Measurements from ENCODE around the gene AGK.
A peak's percentile ranks its signal among the peaks of the same experiment; 100 is the strongest.
"Not testable (repeated sequence)": the region's sequence is repeated elsewhere in the genome, so short reads cannot be mapped to it uniquely, and the experiment has no call there.

Gene AGK

DNA sequence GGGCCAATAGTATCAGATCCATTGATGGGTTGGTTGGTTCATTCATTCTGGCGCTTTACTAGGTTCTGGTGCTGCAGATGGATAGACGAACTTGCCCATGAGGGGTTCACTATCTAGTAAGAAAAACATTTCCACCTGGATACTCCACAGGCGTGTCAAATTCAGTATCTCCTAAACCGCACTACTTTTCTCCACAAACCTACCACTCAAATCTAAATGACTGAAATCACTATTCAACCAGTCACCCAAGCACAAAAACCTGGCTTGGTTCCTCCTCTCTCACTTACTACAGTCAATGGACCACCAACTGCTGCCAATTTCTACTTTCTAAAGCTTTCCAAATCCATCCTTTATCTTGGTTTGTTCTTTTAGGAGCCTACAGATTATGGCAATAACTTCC is 572 bp downstream of the AGK start:
- no peak for DNase-seq (ENCODE audit: low read depth, low spot score)

- DNase-seq (ENCODE audit: low read depth, low spot score) = no peak
Measured at GRCh38 chr7:141557360-141557759, 6.2 kb downstream of the AGK start.

DNA sequence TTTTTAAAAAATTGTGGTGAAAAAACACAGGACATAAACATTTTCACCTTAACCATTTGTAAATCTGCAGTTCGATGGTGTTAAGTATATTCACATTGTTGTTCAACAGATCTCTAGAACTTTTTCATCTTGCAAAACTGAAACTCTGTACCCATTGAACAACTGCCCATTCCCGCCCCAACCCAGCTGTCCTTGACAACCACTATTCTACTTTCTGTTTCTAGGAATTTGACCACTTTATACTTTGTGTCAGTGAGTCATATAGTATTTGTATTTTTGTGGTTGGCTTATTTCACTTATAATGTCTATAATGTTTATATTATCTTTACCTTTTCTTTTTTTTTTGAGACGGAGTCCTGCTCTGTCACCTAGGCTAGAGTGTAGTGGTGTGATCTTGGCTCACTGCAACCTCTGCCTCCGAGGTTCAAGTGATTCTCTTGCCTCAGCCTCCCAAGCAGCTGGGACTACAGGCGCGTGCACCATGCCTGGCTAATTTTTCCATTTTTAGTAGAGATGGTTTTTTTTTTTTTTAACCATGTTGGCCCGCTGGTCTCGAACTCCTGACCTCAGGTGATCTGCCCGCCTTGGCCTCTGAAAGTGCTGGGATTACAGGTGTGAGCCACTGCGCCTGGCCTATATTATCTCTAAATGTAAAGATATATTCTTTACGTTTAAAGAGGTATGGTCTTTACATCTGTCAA is 6.8 kb downstream of the AGK start:
- DNase-seq (ENCODE audit: low read depth, low spot score) = not testable (repeated sequence)

- no peak for DNase-seq (ENCODE audit: low read depth, low spot score)
Measured at GRCh38 chr7:141558544-141559183, 7.5 kb downstream of the AGK start.

GRCh38 chr7:141559961-141560360 is 8.8 kb downstream of the AGK start:
- DNase-seq (ENCODE audit: low read depth, low spot score) = no peak

DNA sequence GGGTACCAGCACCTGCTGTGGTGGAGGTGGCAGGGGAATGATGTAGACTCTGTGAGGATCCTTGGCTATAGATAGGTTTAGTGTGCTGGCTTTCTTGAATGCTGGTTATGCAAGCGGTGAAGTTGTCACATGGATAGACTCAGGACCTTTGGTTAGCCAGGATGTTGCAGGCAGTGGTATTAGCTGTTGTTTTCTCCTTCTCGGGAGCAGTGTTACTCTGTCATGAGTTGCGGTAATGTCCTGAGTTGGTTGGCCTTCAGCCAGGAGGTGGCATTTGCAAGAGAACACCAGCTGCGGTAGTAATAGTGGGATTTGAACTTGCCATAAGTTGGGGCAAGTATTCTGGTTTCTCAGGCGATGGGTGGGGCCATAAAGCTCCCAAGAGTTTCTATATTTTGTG is 10.8 kb downstream of the AGK start:
- DNase-seq (ENCODE audit: low read depth, low spot score) = no peak

DNA sequence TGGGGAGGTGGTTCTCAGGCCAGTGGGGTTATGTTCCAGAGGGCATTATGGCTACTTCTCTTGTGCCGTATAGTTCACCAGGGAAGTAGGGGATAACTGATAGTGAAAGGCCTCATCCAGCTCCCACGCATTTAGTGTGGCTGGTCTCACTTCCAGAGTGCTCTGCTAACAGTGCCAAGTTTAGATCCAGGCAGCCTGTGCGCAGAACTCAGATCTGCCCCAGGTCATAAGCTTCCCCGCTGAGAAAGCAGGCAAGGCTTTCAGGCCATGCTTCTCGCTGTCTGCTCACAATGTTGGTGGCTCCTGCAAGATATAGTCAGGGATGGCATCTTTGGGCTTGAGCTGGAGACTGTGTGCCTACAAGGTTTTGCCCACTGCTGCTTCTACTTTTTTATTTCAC is 11.3 kb downstream of the AGK start:
- DNase-seq (ENCODE audit: low read depth, low spot score) = no peak

DNA sequence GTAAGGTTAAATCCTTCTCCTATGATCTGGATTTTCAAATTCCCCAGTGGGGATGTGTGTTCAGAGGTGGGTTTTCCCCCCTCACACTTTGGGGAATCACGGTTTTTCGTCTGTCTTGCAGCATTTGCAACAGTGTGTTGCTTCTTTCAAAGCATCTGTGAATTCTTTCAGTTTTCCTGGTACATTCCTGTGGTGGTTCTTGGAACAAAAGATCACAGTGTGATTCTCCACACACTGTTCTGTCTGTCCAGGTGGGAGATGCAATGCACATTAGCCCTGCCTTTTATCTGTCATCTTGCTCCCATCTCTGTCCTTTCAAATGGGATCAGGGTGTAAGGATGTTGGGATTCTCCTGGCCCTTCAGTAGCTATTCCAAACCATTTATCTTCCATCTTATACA is 11.8 kb downstream of the AGK start:
- no peak for DNase-seq (ENCODE audit: low read depth, low spot score)

- peak; percentile 27 for DNase-seq (ENCODE audit: low read depth, low spot score)
Measured at GRCh38 chr7:141563956-141564623, 12.9 kb downstream of the AGK start.

DNA sequence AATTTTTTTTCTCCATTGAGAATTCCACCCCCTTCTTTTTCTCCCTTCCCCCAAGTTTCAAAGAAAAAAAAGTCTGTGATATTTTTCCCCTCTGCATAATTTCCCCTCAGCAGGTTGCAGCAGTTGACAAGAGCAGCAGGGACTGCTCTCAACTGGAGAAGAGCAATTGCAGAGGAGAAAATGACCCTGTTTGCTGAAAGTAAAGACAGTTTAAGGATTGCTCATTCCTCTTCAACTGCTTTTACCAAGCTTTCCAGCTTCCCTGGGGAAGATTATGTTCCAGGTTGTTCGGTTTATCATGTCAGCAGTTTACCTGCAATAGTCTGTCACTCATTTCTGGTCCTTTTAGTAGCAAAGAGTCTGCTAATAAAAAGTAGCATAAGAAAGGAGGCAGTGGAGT is 16.2 kb downstream of the AGK start:
- no peak for DNase-seq (ENCODE audit: low read depth, low spot score)

- no peak for DNase-seq (ENCODE audit: low read depth, low spot score)
Measured at GRCh38 chr7:141568227-141568626, 17.0 kb downstream of the AGK start.

DNA sequence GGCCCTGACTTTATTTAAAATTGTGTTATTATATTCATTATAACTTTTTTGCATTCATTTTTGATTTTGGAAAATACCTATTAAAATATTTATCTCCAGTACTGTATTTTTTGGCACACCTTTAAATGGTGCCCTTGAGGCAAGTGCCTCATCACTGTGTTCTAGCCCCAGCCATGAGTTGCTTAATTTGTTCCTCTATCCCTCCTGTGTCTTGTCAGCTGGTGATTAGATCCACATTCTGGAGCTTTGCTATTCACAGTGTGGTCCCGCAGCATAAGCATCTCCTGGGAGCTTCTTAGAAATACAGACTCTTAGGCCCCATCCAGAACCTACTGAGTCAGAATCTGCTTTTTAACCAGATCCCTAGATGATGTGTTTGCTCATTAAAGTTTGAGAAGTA is 19.8 kb downstream of the AGK start:
- no peak for DNase-seq (ENCODE audit: low read depth, low spot score)

GRCh38 chr7:141572175-141572574 is 21.0 kb downstream of the AGK start:
- DNase-seq (ENCODE audit: low read depth, low spot score) = no peak

DNA sequence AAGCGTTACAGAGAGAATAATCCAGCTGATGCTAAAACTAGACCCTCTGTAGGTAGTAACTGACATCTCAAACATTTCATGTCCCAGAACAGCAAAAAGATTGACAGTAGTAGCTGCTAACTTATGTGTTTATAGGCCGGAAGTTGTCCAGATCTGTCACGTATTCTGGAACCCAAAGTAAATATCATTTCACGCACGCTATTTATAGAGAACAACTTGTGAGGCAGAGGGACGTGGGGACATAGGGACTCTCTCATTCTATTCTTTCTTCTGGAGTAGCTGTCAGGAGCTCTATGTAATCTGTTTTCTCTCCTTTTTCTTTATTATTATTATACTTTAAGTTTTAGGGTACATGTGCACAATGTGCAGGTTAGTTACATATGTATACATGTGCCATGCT is 22.3 kb downstream of the AGK start:
- no peak for DNase-seq (ENCODE audit: low read depth, low spot score)

DNA sequence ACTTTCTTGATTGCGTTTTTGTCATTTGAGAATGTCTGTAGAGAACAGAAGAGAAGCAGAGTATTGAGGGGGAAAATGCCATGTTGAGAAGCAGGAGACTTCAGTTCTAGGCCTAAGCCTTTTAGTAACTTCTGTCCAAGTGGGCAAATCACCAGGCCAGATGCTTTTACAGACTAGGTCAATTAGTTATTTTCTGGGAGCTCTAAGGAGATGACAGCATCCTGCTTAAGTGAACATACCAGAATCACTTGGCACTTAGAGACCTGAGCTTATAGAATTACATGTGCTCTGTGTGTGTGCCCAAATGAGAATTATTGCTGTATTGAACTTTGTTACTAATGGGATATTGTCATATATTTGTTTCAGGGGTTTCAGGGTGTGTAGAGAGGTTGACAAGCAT is 24.0 kb downstream of the AGK start:
- DNase-seq (ENCODE audit: low read depth, low spot score) = no peak

DNA sequence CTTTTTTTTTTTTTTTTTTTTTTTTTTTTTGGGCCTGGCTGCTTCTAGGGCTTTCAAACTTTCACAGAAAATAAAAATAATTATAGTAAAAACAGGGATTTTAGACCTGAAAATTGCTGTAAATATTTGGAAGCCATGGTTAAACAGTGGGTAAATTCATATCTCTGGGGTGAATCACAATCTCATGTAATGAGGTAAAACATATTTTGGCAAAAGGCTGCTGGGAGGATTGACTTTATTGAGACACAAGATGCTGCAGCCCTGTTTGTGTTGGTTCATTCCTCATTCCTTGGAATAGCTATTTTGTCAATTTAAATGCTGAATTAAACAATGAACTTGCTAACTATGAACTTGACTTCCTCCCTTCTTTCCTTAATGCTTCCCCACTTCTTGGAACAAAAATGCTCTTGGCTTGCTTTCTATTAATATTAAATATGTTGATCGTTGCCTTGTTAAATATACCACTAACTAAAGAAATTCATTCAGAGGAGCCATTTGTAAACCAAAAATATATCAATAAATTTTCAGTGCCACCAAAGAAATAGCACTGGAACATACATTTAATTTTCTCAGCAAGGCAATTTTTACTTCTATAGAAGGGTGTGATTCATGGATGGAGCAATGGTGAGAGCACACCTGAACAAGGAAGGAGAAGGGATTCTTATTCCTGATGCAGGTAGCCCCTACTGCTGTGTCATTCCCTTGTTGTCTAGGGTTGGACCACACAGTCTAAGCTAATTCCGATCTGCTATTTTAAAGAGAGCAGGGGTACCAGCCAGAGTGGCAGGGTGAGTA is 24.6 kb downstream of the AGK start:
- no peak for DNase-seq (ENCODE audit: low read depth, low spot score)

- DNase-seq (ENCODE audit: low read depth, low spot score) = no peak
Measured at GRCh38 chr7:141577043-141577839, 26.0 kb downstream of the AGK start.

GRCh38 chr7:141579953-141580352 is 28.7 kb downstream of the AGK start:
- DNase-seq (ENCODE audit: low read depth, low spot score) = not testable (repeated sequence)

- not testable (repeated sequence) for DNase-seq (ENCODE audit: low read depth, low spot score)
Measured at GRCh38 chr7:141582063-141582462, 30.9 kb downstream of the AGK start.

GRCh38 chr7:141584935-141585334 is 33.7 kb downstream of the AGK start:
- no peak for DNase-seq (ENCODE audit: low read depth, low spot score)
